ENCODE data around the gene CDY2A.
"Not testable (repeated sequence)": the region's sequence is repeated elsewhere in the genome, so short reads cannot be mapped to it uniquely, and the experiment has no call there.

Gene CDY2A

GRCh38 chrY:18056473-18056872 lies 30.9 kb downstream of the CDY2A start:
- H3K4me1 ChIP-seq (ENCODE audit: control insufficient read depth, insufficient read depth, low read length); H3K36me3 ChIP-seq (ENCODE audit: control insufficient read depth in 2 of 2, insufficient read depth in 1 of 2, low read length in 2 of 2); CTCF ChIA-PET; POLR2A ChIA-PET; H3K4me3 ChIP-seq (ENCODE audit: low read depth, low read length); H3K27ac ChIP-seq (ENCODE audit: extremely low read depth, low read depth, low read length); H3K9me3 ChIP-seq (ENCODE audit: control insufficient read depth, insufficient read depth, low read depth, low read length): not testable (repeated sequence)

GRCh38 chrY:18073464-18073863 lies 47.9 kb downstream of the CDY2A start:
- H3K9me3 ChIP-seq (ENCODE audit: control insufficient read depth, insufficient read depth, low read depth, low read length); H3K4me1 ChIP-seq (ENCODE audit: control insufficient read depth, insufficient read depth, low read length); CTCF ChIA-PET; POLR2A ChIA-PET; H3K27ac ChIP-seq (ENCODE audit: extremely low read depth, low read depth, low read length); H3K36me3 ChIP-seq (ENCODE audit: control insufficient read depth in 2 of 2, insufficient read depth in 1 of 2, low read length in 2 of 2); H3K4me3 ChIP-seq (ENCODE audit: low read depth, low read length): not testable (repeated sequence)
